SK-N-MC (cell line): ENCODE results near the gene SLC30A7.

Experiments
- EZH2 ChIP-seq: fragments of 200-600 bp; sonication (generic); IDR thresholded peaks from one replicate; pipeline ENCODE4 v1.6.1; 2017; ENCODE audit warnings: antibody characterized with exemption
- FOXP2 ChIP-seq: optimal IDR thresholded peaks from 2 replicates; pipeline ENCODE3; 2011; ENCODE audit warnings: mild to moderate bottlenecking, moderate library complexity; ENCODE audit not compliant: insufficient read depth; ENCODE audit errors: extremely low read length, control extremely low read depth
- POLR2AphosphoS5 ChIP-seq: IDR thresholded peaks from 2 replicates; pipeline ENCODE4 v1.6.1; 2012; ENCODE audit warnings: mild to moderate bottlenecking, low read depth, low read length, borderline replicate concordance

DNA sequence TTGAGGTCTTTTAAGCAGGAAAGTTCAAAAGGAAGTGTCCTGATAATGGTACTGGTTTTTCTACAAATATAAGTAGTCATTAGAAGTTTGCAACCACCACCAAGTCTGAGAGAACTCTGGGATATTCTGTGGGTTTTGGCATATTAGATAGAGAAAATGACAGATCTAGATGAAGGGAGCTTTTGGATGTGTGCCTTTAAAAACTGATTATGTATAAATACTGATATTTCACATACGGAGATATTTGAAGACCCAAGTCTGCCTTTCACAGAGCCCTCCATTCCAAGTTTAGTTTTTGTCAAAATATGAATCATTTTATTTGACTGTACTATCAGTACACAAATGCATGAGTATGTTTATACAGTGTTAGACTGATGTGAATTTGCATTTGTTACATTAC lies 81.0 kb downstream of the SLC30A7 start:
- TF ChIP-seq POLR2AphosphoS5 (no peak), EZH2 (no peak), FOXP2 (no peak)
